ENCODE results near the gene C1orf53.
A peak's percentile ranks its signal among the peaks of the same experiment; 100 is the strongest.
"Not testable (repeated sequence)": the region's sequence is repeated elsewhere in the genome, so short reads cannot be mapped to it uniquely, and the experiment has no call there.

The C1orf53 gene

DNA sequence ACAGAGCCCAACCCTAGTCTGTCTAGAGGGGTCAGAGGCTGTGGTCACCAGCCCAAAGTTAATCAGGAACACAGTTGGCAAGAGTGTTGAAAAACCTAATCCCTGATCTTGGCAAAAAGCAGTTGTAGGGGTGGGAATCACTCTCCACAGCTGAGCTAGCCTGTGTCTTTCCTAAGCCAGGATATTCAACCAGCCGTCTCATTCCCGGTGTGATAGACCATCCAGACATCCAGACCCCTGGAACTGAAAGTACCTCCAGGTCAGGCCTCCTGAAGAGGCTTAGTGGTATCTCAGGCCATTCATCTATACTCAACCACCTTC lies 19.6 kb downstream of the C1orf53 start:
- DNase-seq = no peak

DNA sequence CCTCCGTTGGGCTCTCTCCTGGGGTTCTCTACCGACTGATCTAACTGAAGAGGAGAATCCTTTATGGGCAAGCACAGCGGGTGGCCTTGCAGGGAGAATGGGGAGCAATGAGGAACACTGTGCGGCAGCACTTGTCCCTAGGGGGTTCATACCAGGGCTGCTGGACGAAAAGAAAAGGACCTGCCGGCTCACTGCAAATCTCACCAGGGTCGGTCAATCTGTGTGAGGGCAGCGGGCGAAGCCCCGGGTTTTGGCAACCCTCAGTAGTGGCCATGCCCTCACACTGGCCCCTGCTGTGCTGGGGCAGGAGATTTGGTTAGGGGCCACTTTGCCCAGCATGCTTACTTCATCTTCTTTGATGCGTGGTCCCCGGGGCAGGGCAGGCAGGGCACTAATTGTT lies 20.6 kb downstream of the C1orf53 start:
- DNase-seq = no peak

DNA sequence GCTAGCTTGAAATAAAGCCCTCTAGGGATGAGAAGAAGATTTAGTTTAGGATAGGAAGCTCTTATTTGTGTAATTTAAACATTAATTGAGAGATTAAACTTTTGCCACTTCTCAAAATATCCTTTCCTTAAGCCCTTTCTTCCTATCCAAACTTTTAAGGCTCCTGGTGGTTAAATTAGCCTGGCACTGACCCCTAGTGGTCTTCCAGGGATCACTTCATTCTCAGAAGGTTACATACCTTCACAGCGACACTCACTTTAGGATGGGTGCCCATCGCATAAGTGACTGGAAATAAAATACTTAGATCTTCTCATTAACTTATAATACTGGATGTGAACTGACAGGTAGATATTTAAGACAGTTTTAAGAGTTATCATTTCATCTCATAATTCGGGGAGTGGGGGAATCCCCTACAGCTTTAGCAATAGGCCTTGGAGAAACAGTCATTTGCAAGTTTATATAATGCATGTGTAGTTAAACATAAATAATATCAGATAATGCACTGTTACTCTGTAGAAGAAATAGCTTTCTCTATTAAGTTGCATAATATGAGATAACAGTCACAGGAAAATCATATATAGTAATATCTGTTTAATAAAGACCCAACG lies 22.2 kb downstream of the C1orf53 start:
- DNase-seq = no peak

DNA sequence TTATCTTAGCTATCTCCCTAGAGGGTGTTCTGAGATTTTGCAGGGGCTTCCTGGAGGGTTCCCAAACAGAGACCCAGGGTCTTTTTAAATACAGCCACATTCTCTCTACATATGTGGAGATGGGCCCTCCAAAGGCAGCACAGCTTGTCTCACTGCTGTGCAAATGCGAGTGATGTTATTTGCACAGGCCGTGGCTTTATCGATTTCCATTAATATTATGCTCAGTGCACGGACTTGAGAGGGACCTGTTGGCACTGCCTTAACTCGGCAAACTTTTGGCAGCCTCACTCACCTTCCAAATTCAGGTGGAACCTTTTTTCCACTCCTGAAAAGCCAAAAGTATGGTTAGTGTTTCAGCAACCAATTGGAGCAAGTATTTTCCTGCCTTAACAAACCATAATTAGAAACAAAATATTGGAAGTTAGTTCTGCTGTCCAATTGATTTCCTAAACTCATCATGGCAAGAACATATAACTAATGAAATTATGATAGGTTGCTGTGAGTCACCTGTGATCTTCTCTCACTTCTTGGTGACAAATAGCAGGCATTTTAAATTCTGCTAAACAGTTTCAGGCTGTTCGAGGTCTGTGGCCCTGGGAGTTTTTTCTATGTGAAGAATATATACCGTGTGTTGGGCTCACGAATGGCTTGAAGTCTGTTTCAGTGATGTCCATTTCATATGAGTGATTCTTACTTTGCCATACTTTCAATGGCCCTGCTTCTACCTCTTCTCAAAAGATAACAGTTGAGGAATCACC lies 25.7 kb downstream of the C1orf53 start:
- DNase-seq = no peak

DNA sequence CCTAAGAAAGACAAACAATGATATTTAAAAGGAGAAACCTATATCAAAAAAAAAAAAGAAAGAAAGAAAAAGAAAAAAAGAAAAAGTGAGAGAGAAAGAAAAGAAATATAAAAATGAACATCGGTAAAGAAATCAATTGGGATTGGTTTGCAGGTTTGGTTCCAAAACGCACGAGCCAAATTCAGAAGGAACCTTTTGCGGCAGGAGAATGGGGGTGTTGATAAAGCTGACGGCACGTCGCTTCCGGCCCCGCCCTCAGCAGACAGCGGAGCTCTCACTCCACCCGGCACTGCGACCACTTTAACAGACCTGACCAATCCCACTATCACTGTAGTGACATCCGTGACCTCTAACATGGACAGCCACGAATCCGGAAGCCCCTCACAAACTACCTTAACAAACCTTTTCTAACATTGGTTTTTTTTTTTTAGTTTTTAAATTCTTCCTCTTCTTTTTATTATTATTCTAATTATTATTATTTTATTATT lies 26.5 kb downstream of the C1orf53 start:
- DNase-seq = no peak

DNA sequence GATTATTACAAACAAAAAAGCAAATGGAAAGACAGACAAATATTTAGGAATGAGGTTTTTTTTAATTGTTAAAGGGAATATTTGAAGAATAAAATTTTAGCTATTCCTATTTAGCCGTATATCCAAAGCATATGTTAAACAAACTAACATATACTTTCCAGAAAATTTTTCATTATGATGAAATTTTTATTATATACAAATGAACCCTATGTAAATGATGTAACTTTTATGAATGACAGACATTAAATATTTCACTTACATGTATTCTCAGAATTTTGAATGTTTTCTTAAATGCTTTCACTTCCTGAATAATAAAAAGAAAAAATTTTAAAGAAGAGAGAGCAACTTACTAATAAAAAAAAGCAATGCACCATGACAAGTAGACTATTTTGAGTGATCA lies 30.6 kb downstream of the C1orf53 start:
- DNase-seq = no peak

DNA sequence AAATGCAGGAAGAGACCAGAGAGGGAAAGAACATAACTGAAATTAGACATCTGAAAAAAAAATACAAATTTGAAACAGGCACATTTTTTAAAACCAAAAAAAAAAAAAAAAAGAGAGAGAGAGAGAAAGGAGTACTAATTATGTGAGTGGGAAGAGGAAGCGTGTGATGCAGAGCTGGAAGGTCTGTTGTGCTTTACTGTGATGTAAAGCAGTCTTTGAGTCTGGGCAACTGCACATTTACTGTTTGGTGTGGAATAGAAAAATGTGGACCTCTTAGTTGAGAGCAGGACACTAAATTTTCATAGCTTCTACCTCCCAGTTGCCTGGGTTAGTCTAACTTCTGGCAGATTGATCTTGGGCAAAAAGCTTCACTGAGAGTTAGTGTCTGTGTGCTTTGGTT lies 31.2 kb downstream of the C1orf53 start:
- DNase-seq = no peak

DNA sequence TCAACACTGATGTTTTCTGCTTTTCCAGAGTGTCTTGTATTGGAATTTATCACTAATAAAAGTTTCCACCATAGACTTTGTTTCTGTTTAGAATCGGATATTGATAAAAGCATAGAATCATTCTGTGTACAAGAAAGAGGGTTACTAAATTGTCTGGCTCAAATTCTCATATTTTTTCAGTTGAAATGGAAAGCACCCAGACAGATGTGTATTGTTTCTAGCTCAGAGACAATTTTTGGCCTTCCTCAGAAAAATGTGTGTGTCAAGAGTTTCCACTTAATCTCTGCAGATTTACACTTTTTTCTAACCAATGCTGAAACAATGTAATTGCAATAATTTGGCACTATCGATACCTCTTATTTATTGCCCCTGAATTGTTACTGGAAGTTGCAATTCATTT lies 35.0 kb downstream of the C1orf53 start:
- DNase-seq = no peak

DNA sequence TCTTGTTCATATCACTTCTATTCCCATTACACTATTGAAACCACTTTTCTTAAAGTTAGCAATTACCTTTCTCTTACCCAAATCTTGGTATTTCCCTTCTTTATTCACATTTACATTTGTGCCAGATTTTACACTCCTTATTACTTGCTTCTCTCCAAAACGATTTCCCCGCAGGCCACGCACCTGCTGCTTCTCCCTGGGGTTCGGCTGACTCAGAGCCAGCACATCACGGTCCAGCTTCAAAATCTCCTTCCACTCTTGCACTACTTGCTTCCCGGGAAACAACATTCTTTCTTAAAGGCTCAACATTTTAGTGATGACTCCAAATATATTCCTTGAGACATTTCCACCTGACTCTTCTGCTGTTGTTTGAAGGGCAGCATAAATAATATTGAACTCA lies 35.5 kb downstream of the C1orf53 start:
- DNase-seq = no peak

DNA sequence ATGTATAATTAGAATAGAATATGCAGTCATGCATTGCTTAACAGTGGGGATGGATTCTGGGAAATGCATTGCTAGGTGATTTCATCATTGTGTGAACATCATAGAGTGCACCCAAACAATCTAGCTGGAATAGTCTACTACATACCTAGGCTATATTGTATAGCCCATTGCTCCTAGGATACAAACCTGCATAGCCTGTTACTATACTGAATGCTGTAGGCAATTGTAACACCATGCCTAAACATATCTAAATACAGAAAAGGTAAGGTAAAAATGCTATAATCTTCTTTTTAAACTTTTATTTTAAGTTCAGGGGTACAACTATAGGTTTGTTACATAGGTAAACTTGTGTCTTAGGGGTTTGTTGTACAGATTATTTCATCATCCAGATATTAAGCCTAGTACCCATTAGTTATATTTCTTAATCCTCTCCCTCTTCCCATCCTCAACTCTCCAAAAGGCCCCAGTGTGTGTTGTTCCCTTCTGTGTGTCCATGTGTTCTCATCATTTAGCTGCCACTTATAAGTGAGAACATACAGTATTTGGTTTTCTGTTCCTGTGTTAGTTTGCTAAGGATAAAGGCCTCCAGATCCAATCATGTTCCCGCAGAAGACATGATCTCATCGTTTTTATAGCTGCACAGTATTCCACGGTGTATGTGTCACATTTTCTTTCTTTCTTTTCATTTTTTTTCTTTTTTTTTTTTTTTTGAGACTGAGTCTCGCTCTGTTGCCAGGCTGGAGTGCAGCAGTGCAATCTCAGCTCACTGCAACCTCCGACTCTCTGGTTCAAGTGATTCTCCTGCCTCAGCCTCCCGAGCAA lies 36.9 kb downstream of the C1orf53 start:
- not testable (repeated sequence) for DNase-seq

DNA sequence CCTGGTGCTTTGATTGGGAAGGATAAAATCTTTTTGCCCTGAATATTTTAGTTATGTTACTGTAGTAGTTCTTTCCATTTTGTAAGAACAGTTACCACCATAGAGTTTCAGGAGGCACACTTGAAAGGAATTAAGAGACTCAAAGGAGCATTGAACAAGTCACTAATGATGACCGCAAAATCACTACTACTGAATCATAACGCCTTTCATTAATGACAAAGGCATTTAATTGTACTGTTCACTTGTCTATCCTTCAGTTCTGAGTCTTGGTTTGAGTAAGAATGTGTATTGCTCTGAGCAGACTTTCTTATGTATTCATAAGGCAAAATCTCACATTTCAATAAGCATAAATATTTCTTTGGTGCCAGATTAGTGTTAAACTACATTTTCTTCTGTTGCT lies 39.6 kb downstream of the C1orf53 start:
- no peak for DNase-seq

DNA sequence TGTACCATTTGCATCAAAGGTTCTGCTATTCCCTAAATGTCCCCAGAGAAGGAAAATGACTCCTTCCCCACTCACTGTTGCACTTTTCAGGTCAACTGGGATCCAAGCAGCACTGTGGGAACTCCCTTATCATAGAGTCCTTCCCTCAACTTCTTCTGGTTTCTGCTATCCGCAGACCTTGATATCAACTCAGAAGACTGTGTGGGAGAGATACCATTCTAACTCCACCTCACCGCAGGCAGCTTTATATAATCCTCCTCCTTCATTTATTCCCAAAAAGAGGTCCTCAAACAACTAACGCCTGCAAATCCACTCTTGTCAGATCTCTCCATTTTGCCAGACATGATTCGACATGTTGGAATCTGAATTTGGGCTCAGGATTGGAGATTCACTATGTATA lies 42.1 kb downstream of the C1orf53 start:
- no peak for DNase-seq

DNA sequence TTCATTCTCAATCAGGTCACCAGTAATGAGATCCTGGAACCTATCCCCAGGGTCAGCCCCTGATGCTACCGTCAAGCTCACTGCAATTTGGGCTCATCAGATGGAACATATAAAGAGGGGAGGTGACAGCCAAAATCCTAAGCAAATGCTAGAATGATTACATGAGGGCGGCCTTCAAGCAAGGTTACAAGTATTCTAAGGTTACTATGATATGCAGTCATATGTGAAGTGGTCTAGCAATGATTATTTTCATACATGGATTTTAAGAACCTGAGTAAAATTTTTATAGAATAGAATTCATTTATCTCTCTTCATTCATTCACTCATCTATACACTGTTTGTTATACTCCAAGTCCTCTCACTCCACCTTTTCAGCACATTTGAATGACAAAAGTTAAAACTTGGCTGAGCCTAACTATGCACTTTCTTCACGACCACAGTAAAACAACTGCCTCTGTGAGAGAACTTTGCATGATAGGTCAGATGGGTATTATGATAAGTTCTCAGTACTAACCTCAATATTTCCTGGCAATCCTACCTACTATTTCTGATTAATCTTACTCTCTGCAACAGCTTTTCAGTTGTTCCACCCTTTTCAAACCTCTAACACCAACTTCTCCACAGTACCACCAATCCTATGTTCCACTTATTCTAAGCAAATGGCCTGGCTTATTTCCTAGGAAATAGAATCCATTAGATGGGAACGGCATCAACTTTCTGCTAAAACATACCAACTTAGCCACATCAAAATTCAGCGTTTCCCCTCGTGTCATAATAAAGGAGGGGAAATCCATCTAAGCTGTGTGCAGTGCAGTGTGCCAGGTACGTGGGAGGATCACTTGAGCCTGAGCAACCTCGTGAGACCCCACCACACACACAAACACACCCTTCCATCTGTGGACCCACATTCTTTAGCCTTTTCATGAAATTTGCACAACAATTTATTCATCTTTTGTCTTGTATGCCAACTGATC lies 46.8 kb downstream of the C1orf53 start:
- peak in 1 of 5 donors; percentile 43 for DNase-seq

DNA sequence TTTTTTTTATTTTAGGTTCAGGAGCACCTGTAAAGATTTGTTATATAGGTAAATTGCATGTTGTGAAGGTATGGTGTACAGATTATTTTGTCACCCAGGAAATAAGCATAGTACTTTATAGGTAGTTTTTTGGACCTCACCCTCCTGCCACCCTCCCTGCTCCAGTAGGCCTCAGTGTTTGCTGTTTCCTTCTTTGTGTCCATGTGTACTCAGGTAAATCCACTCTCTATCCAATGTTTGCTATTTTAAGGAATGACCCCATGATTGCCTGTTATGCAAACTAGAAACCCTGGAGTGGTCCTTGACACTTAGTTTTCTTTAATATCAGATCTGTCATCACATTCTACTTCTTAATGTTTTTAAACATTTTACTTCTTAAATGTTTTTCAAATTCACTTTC lies 48.7 kb downstream of the C1orf53 start:
- DNase-seq = no peak

DNA sequence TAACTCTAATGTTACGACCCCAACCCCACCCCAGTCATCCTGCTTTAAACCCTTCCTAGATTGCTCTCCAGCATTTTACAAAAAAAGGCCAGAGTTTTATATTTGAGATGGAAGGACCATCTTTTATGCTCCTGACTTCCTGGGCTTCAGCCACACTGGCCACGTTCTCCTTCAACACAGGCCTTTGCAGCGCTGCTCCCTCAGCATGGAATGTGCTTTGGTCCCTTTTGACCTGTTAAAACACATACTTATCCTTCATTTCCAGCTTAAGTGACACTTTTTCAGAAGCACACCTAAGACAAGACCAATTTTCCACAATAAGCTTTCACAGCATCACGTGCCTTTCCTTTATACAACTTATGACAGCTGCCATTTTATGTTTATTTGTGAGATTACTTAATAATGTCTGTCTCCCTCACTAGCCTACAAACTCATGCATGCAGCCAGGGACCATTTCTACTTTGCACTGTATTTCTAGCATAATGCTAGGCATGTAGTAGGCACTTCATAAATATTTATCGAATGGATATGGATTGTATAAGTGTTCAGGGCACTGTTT lies 49.3 kb downstream of the C1orf53 start:
- DNase-seq = no peak

DNA sequence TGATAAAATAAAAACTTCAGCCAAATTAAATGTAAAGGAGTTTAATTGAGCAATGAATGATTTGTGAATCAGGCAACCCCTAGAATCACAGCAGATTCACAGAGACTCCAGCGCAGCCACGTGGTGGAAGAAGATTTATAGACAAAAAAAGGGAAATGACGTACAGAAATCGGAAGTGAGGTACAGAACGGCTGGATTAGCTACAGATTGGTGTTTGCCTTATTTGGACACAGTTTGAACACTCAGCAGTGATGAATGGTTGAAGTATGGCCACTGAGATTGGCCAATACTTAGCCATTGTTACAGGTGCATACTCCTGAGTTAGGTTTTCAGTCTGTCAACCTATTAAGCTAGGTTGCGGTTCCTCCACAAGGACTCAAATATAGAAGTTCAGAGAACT lies 51.0 kb downstream of the C1orf53 start:
- not testable (repeated sequence) for DNase-seq

DNA sequence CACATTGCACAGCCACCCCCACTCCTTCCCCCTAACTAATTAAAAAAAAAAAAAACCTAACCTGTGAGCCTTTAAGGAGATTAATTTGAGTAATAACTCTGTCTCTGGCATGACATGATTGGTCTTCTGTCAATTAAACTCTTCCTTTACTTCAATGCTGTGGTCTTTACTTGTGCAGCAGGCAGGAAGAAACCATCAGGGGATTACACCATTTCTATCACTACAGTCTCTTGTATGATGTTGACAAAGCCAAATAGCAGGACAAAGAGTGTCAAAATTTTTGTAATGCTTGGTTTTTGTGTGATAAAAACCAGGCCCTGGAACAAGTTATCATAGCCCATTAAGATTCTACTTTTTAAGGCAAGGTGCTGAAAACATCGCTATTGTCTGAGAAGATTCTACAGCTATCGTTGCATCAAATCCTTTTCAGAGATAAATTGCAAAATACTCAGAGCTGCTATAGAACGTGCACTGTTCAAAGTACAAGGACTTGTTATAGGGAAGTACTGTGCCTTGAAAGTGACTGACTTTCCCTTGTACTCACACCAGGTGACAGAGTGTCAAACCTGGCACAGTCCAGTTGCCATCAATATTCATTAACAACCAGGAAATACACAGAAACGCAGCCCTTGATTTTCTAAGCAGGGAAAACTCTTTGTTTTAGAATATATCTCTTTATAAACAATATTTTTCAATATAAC lies 52.4 kb downstream of the C1orf53 start:
- DNase-seq = no peak

DNA sequence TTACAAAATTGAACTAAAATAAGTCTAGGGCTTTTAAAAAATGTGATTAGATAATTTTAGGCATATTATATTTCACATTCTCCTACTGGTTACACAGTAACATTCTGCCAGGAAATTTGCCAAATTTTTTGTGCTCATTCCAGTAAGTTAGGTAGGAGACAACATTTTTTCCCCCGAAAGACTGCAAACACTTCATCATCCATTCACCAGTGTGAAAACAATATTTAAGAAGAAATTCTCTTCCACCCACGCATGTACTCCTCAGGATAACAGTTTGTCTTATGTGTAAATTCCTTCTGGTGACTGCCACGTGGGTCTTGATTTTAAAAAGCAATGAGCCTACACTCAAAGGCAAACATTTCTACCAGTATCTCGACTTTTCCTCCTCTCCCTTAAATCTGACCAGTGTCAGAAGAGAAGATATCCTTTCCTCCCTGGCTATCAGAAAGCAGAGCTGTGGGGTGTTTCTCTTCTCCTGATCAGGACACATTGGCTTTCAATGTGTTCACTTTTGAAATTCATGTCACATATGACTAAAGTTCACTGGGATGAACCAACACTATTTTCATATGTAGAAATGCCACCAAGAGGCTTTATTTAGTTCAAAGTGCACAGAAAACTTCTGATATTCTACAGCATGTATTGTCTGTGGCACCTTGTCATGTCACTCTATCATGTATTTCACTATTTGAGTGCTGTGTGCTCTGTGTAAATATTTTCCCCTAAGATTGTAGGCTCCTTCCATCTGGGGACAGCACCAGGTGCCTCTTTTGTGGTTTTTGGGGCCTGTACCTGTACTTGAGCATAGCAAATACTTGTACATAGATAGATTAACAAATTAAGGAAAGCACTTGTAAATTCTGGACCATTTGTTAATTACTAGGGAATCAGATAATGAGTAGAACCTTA lies 53.3 kb downstream of the C1orf53 start:
- no peak for DNase-seq

All from T-helper 1 cell (primary cell).